HG03280 (cell line): ENCODE measurements around the gene GUCY1A1.

Experiments used
- ATAC-seq: cut with Tn5 transposase; IDR thresholded peaks from one replicate; pipeline ENCODE4 v1.9.1; 2021; ENCODE audit warnings: mild to moderate bottlenecking, moderate library complexity; ENCODE audit not compliant: unreplicated experiment

GUCY1A1 gene

GRCh38 chr4:155688860-155689259 is 22.2 kb downstream of the GUCY1A1 start:
- ATAC-seq = no peak

- ATAC-seq = no peak
These were observed 23.6 kb downstream of the GUCY1A1 start for GRCh38 chr4:155690044-155690837.

GRCh38 chr4:155692361-155692760 is 25.7 kb downstream of the GUCY1A1 start:
- no peak for ATAC-seq

- ATAC-seq = no peak
These were observed 26.5 kb downstream of the GUCY1A1 start for GRCh38 chr4:155693015-155693663.

- no peak for ATAC-seq
These were observed 27.6 kb downstream of the GUCY1A1 start for GRCh38 chr4:155694100-155694785.

- no peak for ATAC-seq
These were observed 29.6 kb downstream of the GUCY1A1 start for GRCh38 chr4:155696226-155696625.

GRCh38 chr4:155696726-155697125 is 30.1 kb downstream of the GUCY1A1 start:
- ATAC-seq = no peak

- no peak for ATAC-seq
These were observed 35.2 kb downstream of the GUCY1A1 start for GRCh38 chr4:155701827-155702226.

GRCh38 chr4:155703486-155704247 is 37.0 kb downstream of the GUCY1A1 start:
- peak; percentile 62 for ATAC-seq

- no peak for ATAC-seq
These were observed 38.3 kb downstream of the GUCY1A1 start for GRCh38 chr4:155704841-155705404.

GRCh38 chr4:155705664-155706063 is 39.0 kb downstream of the GUCY1A1 start:
- ATAC-seq = no peak

- no peak for ATAC-seq
These were observed 39.5 kb downstream of the GUCY1A1 start for GRCh38 chr4:155706147-155706546.

GRCh38 chr4:155707251-155707650 is 40.6 kb downstream of the GUCY1A1 start:
- no peak for ATAC-seq

- ATAC-seq = no peak
These were observed 42.1 kb downstream of the GUCY1A1 start for GRCh38 chr4:155708782-155709181.

GRCh38 chr4:155709918-155710317 is 43.3 kb downstream of the GUCY1A1 start:
- ATAC-seq = no peak

GRCh38 chr4:155711556-155711955 is 44.9 kb downstream of the GUCY1A1 start:
- ATAC-seq = no peak

- no peak for ATAC-seq
These were observed 46.2 kb downstream of the GUCY1A1 start for GRCh38 chr4:155712846-155713245.

- ATAC-seq = no peak
These were observed 47.3 kb downstream of the GUCY1A1 start for GRCh38 chr4:155713911-155714310.

GRCh38 chr4:155722336-155722735 is 55.7 kb downstream of the GUCY1A1 start:
- ATAC-seq = no peak

GRCh38 chr4:155722816-155723499 is 56.3 kb downstream of the GUCY1A1 start:
- no peak for ATAC-seq
